ENCODE data around the gene OSBPL7. TPM values are rescaled to one million over a fixed set of nuclear protein-coding genes. Genes with fewer than 3 reads are reported as not detected.

The OSBPL7 gene
- total and polyA plus RNA-seq, 3 donors from 2014 or later, result 2.1 to 7.3 (median 2.5) TPM

- H3K27me3 ChIP-seq, result no peaks in the 10 kb centered on the region
- no peak for TF ChIP-seq POLR2A (IDR thresholded peaks at IDR 0.05)
- peak; percentile 94 to 98 (median 95) for TF ChIP-seq CTCF (IDR thresholded peaks at IDR 0.05)
- H3K27ac ChIP-seq, result peak within 1 kb of the TSS; percentile 60 to 66
- H3K9me3 ChIP-seq, result no peaks in the 10 kb centered on the region
- intact Hi-C loops (cut with DNase I; ENCODE audit: low total_unique reads), result loop anchor here (5.0 kb wide), 1 partner anchor 46 kb away; no protein-coding TSS in a partner anchor
- peak; percentile 92 for DNase-seq
- peak within 1 kb of the TSS; percentile 73 to 76 for H3K4me3 ChIP-seq
- H3K36me3 ChIP-seq (ENCODE audit: low read depth, missing control alignments), result no peaks in the 10 kb centered on the region
- WGBS, 2 donors, result 0% methylated on average over 8 to 32 of the region's 55 CpGs
- peaks cover 18% of the 10 kb centered on the region for H3K4me1 ChIP-seq
Observed at GRCh38 chr17:47840742-47841487, 19.3 kb upstream of the OSBPL7 start, which contains the start of gene SCRN2. SCRN2 (minus strand) TSS chr17:47841273; CDS start chr17:47840843, 430 bp downstream.

GRCh38 chr17:47840001-47840741 lies 18.6 kb upstream of the OSBPL7 start:
- no peaks in the 10 kb centered on the region for H3K27me3 ChIP-seq
- H3K4me1 ChIP-seq, result peaks cover 18% of the 10 kb centered on the region
- no peak for DNase-seq
- no peak for TF ChIP-seq POLR2A (IDR thresholded peaks at IDR 0.05)
- no peak for TF ChIP-seq CTCF (IDR thresholded peaks at IDR 0.05)
- WGBS, 2 donors, result 27 to 51% methylated on average over 7 to 14 of the region's 17 CpGs
- peak overlapping the region; percentile 73 to 76 for H3K4me3 ChIP-seq
- intact Hi-C loops (cut with DNase I; ENCODE audit: low total_unique reads), result loop anchor here (5.0 kb wide), 1 partner anchor 47 kb away; no protein-coding TSS in a partner anchor
- peak overlapping the region; percentile 60 to 66 for H3K27ac ChIP-seq
- H3K36me3 ChIP-seq (ENCODE audit: low read depth, missing control alignments), result no peaks in the 10 kb centered on the region
- no peaks in the 10 kb centered on the region for H3K9me3 ChIP-seq

- no peak for TF ChIP-seq POLR2A (IDR thresholded peaks at IDR 0.05)
- TF ChIP-seq CTCF (IDR thresholded peaks at IDR 0.05), result no peak
- Histone ChIP-seq H3K27ac (no peak overlapping the region), H3K27me3 (no peaks in the 10 kb centered on the region), H3K4me1 (peaks cover 18% of the 10 kb centered on the region), H3K9me3 (no peaks in the 10 kb centered on the region), H3K36me3 (ENCODE audit: low read depth, missing control alignments) (no peaks in the 10 kb centered on the region), H3K4me3 (no peak overlapping the region)
- no peak for DNase-seq
- intact Hi-C loops (cut with DNase I; ENCODE audit: low total_unique reads), result no loop called here
- WGBS, 2 donors, result 89 to 90% methylated on average over 5 of the region's 5 CpGs
Observed at GRCh38 chr17:47839071-47839470, 17.5 kb upstream of the OSBPL7 start.

- TF ChIP-seq CTCF (IDR thresholded peaks at IDR 0.05) (no peak), POLR2A (IDR thresholded peaks at IDR 0.05) (no peak)
- Histone ChIP-seq H3K9me3 (no peaks in the 10 kb centered on the region), H3K4me1 (peaks cover 18% of the 10 kb centered on the region), H3K4me3 (no peak overlapping the region), H3K36me3 (ENCODE audit: low read depth, missing control alignments) (no peaks in the 10 kb centered on the region), H3K27ac (no peak overlapping the region), H3K27me3 (no peaks in the 10 kb centered on the region)
- WGBS, 2 donors, result 91 to 95% methylated on average over 10 to 13 of the region's 13 CpGs
- intact Hi-C loops (cut with DNase I; ENCODE audit: low total_unique reads), result no loop called here
- no peak for DNase-seq
Observed at GRCh38 chr17:47838636-47839035, 17.0 kb upstream of the OSBPL7 start.
